HG02943 (cell line): ENCODE data around the gene L3MBTL1.
"Not testable (repeated sequence)": the region's sequence is repeated elsewhere in the genome, so short reads cannot be mapped to it uniquely, and the experiment has no call there.

Experiments used
- ATAC-seq: cut with Tn5 transposase; IDR thresholded peaks from one replicate; pipeline ENCODE4 v1.9.1; 2021; ENCODE audit warnings: mild to moderate bottlenecking, low read depth, moderate library complexity; ENCODE audit not compliant: unreplicated experiment

The L3MBTL1 gene

GRCh38 chr20:43583982-43584432 is 76.5 kb downstream of the L3MBTL1 start:
- no peak for ATAC-seq

GRCh38 chr20:43584448-43585136 is 77.1 kb downstream of the L3MBTL1 start:
- no peak for ATAC-seq

DNA sequence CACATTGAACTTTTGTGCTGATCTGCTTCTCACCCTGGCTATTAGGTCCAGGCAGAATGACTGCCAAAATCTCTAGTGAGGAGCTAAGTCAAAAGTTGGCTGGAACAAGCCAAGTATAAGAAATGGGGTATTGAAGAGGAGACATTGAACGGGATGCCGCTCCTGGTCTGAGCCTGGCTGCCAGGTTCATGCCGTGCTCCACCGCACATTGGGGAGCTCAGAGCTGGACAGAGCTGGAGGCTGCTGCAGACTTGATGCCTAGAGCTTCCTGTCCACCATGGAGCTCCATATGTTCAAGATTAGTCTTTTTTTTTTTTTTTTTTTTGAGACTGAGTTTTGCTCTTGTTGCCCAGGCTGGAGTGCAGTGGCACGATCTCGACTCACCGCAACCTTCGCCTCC is 79.1 kb downstream of the L3MBTL1 start:
- ATAC-seq: no peak

- not testable (repeated sequence) for ATAC-seq
These were observed 81.0 kb downstream of the L3MBTL1 start for GRCh38 chr20:43588526-43588925.

- no peak for ATAC-seq
These were observed 82.5 kb downstream of the L3MBTL1 start for GRCh38 chr20:43590036-43590391.

- peak; percentile 96 for ATAC-seq
These were observed 83.2 kb downstream of the L3MBTL1 start, which contains the start of gene IFT52 for GRCh38 chr20:43590392-43591303. Gene IFT52, plus strand, starts transcription at chr20:43590937. Its CDS starts 3,762 bp downstream, at chr20:43594699.
